GM19099 (cell line): ENCODE data around the gene OVCA2.

Experiments used
- POLR2A ChIP-seq: IDR thresholded peaks from 3 replicates; pipeline ENCODE4 v1.6.1; 2011; ENCODE audit warnings: low read depth; ENCODE audit not compliant: insufficient read length; ENCODE audit errors: extremely low read depth

Gene OVCA2

GRCh38 chr17:2023692-2024571, 17.9 kb upstream of the OVCA2 start:
- no peak for TF ChIP-seq POLR2A

- no peak for TF ChIP-seq POLR2A
These were observed 17.1 kb upstream of the OVCA2 start for GRCh38 chr17:2024572-2025219.

- TF ChIP-seq POLR2A: no peak
These were observed 16.6 kb upstream of the OVCA2 start, which contains the start of gene RTN4RL1 for GRCh38 chr17:2025220-2025621. TSS of gene RTN4RL1 (minus strand) at chr17:2025334. CDS start at chr17:2024865, 469 bp downstream.

GRCh38 chr17:2025622-2026309, 16.1 kb upstream of the OVCA2 start:
- no peak for TF ChIP-seq POLR2A

- TF ChIP-seq POLR2A: no peak
These were observed 14.1 kb upstream of the OVCA2 start for GRCh38 chr17:2027528-2028233.

GRCh38 chr17:2028234-2028614, 13.6 kb upstream of the OVCA2 start:
- TF ChIP-seq POLR2A: no peak

GRCh38 chr17:2028737-2029136, 13.1 kb upstream of the OVCA2 start:
- no peak for TF ChIP-seq POLR2A

GRCh38 chr17:2029911-2030778, 11.7 kb upstream of the OVCA2 start, which contains the start of gene DPH1:
TSS of gene DPH1 (plus strand) at chr17:2030153. CDS start at chr17:2030170, 17 bp downstream.
- peak; percentile 76 for TF ChIP-seq POLR2A

- no peak for TF ChIP-seq POLR2A
These were observed 11.1 kb upstream of the OVCA2 start for GRCh38 chr17:2030779-2031163.

- TF ChIP-seq POLR2A: no peak
These were observed 8.7 kb upstream of the OVCA2 start for GRCh38 chr17:2033153-2033552.

- TF ChIP-seq POLR2A: no peak
These were observed 7.7 kb upstream of the OVCA2 start for GRCh38 chr17:2034157-2034556.

- no peak for TF ChIP-seq POLR2A
These were observed 6.8 kb upstream of the OVCA2 start for GRCh38 chr17:2034806-2035540.
